Cardiac muscle cell (in vitro differentiated cells and primary cell): ENCODE results near the gene MYO1C. TPM values are rescaled to one million over a fixed set of nuclear protein-coding genes. Genes with fewer than 3 reads are reported as not detected.

Experiments used
- DNase-seq, 2 donors: peaks; one replicate each; pipeline versions ENCODE4 v3.0.0 to v3.0.0-alpha.2; 2010 to 2017; ENCODE audit warnings: low read depth in 1 of 2, low spot score in 1 of 2
- H3K27ac ChIP-seq: fragments of 200-600 bp; sonication (generic); 2 replicates; pipeline ENCODE4 v1.5.1; 2016
- H3K27me3 ChIP-seq: fragments of 200-600 bp; sonication (generic); 2 replicates; pipeline ENCODE4 v1.6.0; 2016; ENCODE audit warnings: control low read depth
- H3K36me3 ChIP-seq: fragments of 200-600 bp; sonication (generic); 2 replicates; pipeline ENCODE4 v1.5.1; 2016; ENCODE audit warnings: control low read depth
- H3K4me1 ChIP-seq: fragments of 200-600 bp; sonication (generic); 2 replicates; pipeline ENCODE4 v1.8.1; 2017; ENCODE audit warnings: low read depth, mild to moderate bottlenecking, mixed run types
- H3K4me3 ChIP-seq: fragments of 200-600 bp; sonication (generic); 2 replicates; pipeline ENCODE4 v1.5.1; 2016; ENCODE audit warnings: mild to moderate bottlenecking
- H3K9me3 ChIP-seq: fragments of 200-600 bp; sonication (generic); 2 replicates; pipeline ENCODE4 v1.5.1; 2017; ENCODE audit warnings: low read depth, mild to moderate bottlenecking, control low read depth
- polyA plus RNA-seq: library from polyadenylated mRNA; unstranded; fragments of >200 nt; fragmentation: Nextera tagmentation; extraction: Ambion mirVana; gene quantifications from 2 replicates; pipeline ENCODE4 v1.2.1, GENCODE V29; 2016
- total RNA-seq: library from RNA; depleted of rRNA; stranded (reverse); fragments of >200 nt; gene quantifications from 2 replicates; pipeline ENCODE4 v1.2.3, GENCODE V29; 2016
- TF ChIP-seq, protein P1 (sequence below): IDR thresholded peaks from 2 replicates; pipeline ENCODE4 v1.5.1; 2012; ENCODE audit warnings: low read depth, mild to moderate bottlenecking, low read length

The MYO1C gene
- total and polyA plus RNA-seq, 2 experiments from 2014 or later = 34.1 to 63.9 TPM

DNA sequence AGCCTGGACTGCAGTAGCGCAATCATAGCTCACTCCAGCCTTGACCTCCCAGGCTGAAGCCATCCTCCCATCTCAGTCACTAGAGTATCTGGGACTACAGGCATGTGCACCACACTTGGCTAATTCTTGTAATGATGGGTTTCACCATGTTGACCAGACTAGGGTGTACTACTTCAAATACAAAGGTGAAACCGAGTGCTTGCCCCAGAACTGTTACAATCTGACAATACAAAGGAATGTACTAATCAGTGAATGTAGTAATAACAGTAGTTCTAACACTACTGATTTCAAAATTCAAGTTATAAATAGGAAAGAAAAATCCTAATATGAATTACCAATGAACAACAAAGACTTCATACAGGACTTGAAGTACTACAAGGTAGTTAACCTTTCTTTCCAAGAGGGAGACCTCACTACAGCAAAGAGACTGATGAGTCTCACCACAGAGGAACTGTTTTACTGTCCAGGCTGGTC lies 60.8 kb downstream of the MYO1C start:
- Histone ChIP-seq H3K9me3 (no peaks in the 10 kb centered on the region), H3K27ac (no peak overlapping the region), H3K4me3 (no peak overlapping the region), H3K36me3 (peaks cover 12% of the 10 kb centered on the region), H3K4me1 (no peaks in the 10 kb centered on the region), H3K27me3 (no peaks in the 10 kb centered on the region)
- no peak for DNase-seq
- TF ChIP-seq, protein P1, sequence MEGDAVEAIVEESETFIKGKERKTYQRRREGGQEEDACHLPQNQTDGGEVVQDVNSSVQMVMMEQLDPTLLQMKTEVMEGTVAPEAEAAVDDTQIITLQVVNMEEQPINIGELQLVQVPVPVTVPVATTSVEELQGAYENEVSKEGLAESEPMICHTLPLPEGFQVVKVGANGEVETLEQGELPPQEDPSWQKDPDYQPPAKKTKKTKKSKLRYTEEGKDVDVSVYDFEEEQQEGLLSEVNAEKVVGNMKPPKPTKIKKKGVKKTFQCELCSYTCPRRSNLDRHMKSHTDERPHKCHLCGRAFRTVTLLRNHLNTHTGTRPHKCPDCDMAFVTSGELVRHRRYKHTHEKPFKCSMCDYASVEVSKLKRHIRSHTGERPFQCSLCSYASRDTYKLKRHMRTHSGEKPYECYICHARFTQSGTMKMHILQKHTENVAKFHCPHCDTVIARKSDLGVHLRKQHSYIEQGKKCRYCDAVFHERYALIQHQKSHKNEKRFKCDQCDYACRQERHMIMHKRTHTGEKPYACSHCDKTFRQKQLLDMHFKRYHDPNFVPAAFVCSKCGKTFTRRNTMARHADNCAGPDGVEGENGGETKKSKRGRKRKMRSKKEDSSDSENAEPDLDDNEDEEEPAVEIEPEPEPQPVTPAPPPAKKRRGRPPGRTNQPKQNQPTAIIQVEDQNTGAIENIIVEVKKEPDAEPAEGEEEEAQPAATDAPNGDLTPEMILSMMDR = no peak

- Histone ChIP-seq H3K27me3 (no peaks in the 10 kb centered on the region), H3K9me3 (no peaks in the 10 kb centered on the region), H3K4me3 (no peak overlapping the region), H3K27ac (peak overlapping the region; percentile 68), H3K36me3 (peaks cover 10% of the 10 kb centered on the region), H3K4me1 (no peaks in the 10 kb centered on the region)
- DNase-seq = no peak
- TF ChIP-seq, protein P1 = no peak
These were observed 68.9 kb downstream of the MYO1C start for GRCh38 chr17:1423456-1424135.

DNA sequence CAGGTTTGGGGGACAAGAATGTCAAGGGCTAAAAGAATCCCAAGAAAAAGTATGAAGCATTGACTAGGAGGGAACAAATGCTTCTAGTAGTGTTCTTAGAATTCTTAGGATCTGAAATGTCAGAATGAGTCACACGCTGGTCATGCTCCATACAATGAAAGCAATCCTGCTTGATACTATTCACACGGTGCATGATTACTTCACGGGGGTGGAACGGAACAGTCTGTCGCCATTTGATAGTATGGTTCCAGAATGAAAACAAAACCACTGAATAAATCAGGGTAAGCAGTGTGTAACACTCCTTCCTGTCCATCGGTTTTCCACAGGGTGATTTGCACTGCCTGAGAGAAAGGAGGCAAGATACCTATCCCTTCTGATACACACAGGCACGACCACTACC lies 69.6 kb downstream of the MYO1C start:
- Histone ChIP-seq H3K4me3 (no peak overlapping the region), H3K36me3 (peaks cover 10% of the 10 kb centered on the region), H3K27me3 (no peaks in the 10 kb centered on the region), H3K4me1 (no peaks in the 10 kb centered on the region), H3K9me3 (no peaks in the 10 kb centered on the region), H3K27ac (peak overlapping the region; percentile 68)
- DNase-seq = peak in 1 of 2 donors; percentile 94
- TF ChIP-seq, protein P1 = no peak

DNA sequence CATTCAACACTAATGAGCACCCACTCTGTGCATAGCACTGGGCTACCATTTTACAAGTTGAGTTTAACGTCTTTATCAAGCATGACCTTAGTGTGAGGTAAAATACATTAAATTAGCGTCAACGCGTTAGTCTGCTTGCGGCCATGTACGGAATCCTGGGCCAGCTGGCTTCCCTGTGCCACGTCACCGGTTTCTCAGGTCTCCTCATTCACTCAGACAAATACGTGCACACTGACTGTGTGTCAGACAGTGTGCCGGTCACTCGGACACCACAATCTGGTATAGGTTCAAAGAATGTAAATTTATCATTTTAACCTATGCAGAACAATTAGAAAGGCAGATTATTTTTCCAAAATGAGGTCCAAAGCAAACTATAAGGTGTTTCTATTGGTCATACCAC lies 71.0 kb downstream of the MYO1C start:
- no peaks in the 10 kb centered on the region for H3K4me1 ChIP-seq
- TF ChIP-seq, protein P1 = no peak
- H3K4me3 ChIP-seq = no peak overlapping the region
- H3K36me3 ChIP-seq = peaks cover 10% of the 10 kb centered on the region
- no peaks in the 10 kb centered on the region for H3K9me3 ChIP-seq
- no peaks in the 10 kb centered on the region for H3K27me3 ChIP-seq
- H3K27ac ChIP-seq = no peak overlapping the region
- no peak for DNase-seq

- no peak for DNase-seq
- no peak overlapping the region for H3K27ac ChIP-seq
These were observed 71.5 kb downstream of the MYO1C start for GRCh38 chr17:1420981-1421380.

More at GRCh38 chr17:1420981-1421380, 71.5 kb downstream of the MYO1C start:
- Histone ChIP-seq H3K36me3 (peaks cover 10% of the 10 kb centered on the region), H3K4me1 (no peaks in the 10 kb centered on the region), H3K27me3 (no peaks in the 10 kb centered on the region), H3K9me3 (no peaks in the 10 kb centered on the region), H3K4me3 (no peak overlapping the region)
- TF ChIP-seq, protein P1 = no peak
